Skin epidermis (tissue), 12 donors: Measurements from ENCODE around the gene HMGXB4.

Experiments
- H3K27ac ChIP-seq, 21 experiments: fragments of 200-600 bp; sonication (generic) in 11 of 21; one replicate each; pipeline ENCODE4 v1.5.0; 2020; ENCODE audit warnings: mild to moderate bottlenecking in 3 of 21, inconsistent platforms in 2 of 21, moderate library complexity in 2 of 21
- H3K4me3 ChIP-seq, 7 experiments: fragments of 200-600 bp; sonication (generic) in 2 of 7; one replicate each; pipeline ENCODE4 v1.5.0; 2020; ENCODE audit warnings: inconsistent platforms in 2 of 7, mild to moderate bottlenecking in 2 of 7, moderate library complexity in 1 of 7

HMGXB4 gene

DNA sequence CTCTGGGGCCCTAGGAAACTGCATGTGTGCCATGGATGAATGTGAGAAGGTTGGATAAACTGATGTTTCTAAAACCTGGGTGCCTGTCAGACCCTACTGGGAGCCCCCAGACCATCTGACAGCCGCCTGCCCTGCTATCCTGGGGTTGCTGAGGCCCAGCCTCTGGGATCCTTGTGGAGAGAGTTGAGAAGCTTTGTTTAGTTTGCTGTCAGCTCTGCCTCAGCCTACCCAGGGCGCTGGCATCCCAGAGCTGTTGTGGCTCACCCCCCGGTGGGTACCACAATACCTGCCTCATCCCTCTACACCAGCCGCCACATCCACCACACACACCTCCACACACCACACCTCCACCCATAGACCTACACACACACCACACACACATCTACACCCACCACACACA is 85.1 kb downstream of the HMGXB4 start:
- H3K27ac ChIP-seq: no peak overlapping the region
- no peak overlapping the region for H3K4me3 ChIP-seq

DNA sequence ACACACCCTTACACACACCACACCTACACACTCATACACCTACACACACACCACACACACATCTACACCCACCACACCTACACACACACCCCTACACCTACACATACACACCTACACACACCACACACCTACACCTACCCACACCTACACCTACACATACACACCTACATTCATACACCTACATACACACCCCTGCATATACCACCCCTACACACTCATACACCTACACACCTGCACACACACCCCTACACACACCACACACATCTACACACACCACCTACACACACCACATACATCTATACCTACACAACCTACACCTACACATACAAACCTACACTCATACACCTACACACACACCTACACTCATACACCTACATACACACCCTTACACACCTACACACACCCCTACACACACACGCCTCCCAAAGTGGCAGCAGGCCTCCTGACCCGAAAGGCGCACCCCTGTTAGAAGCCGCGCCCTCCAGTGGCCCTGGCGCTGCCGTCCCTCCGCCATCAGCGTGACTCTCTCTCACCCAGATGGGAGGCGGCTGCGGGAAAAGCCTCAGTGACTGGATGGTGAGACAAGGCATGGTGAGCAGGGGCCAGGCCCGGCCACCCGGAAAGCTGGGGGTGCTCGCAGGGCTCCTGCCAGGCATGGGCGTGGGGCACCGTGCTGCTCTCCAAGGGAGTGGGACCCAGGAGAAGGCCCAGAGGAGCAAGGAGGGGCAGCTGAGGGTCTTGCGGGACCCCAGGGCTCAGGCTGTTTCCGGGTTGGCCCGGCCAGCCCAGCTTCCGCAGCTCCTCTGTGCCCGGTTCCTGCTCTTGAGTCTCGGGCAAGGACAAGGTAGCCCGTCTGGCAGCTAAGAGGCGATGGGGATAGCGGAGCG is 86.6 kb downstream of the HMGXB4 start:
- Histone ChIP-seq H3K4me3 (no peak overlapping the region), H3K27ac (peak overlapping the region in 1 of 21 experiments; percentile 51)

DNA sequence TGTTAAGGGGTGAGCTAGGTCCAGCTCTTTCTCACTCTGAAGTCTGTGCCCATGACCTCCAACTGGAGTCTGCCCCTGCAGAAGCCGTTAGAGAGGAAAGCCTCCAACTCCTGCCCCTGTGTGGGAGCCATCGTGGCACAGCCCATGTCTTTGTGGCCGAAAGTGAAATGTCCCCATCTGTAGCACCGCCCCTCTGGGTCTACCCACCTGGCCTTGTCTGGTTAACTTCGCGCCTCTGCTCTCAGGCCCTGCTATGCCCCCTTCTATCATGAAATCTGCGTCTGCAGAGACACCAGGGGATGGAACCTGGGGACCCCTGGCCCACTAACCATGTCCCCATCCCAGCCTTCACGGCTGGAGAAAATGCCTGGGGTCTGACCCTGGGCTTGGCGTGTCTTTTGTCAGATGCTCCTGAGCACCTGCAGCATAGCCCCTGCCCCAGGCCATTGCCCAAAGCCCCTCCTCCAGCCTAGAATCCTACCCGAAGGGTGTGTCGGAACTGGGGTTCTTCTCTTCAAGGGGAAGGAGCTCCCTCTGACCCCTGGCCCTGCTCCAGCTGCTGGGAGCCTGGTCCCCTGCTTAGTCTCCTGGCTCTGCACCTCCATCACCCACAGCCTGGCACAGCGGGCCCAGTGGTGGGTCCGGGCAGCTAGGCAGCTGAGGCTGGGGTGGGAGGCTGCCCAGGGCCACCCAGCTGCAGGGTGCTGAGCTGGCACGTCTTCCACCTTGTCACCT is 87.8 kb downstream of the HMGXB4 start:
- no peak overlapping the region for H3K4me3 ChIP-seq
- H3K27ac ChIP-seq: peak overlapping the region in 1 of 21 experiments; percentile 36
